Stimulated activated CD8-positive, alpha-beta memory T cell treated with anti-CD3 and anti-CD28 coated beads, Interleukin-7, amount 100 ng/mL, for 48 hours (primary cell): ENCODE results near the gene CD109.
"Not testable (repeated sequence)": the region's sequence is repeated elsewhere in the genome, so short reads cannot be mapped to it uniquely, and the experiment has no call there.

ENCODE experiments used
- DNase-seq, 2 donors: peaks; one replicate each; pipeline ENCODE4 v3.0.0-alpha.2; 2020; ENCODE audit warnings: low read depth in 1 of 2; ENCODE audit errors: extremely low read depth in 1 of 2

Gene CD109

GRCh38 chr6:73782911-73783310 is 86.9 kb downstream of the CD109 start:
- no peak for DNase-seq

GRCh38 chr6:73784726-73785505 is 88.9 kb downstream of the CD109 start:
- no peak for DNase-seq

GRCh38 chr6:73790574-73790973 is 94.6 kb downstream of the CD109 start:
- DNase-seq, result no peak

- DNase-seq, result no peak
Measured at GRCh38 chr6:73791336-73791735, 95.3 kb downstream of the CD109 start.

GRCh38 chr6:73792738-73793137 is 96.7 kb downstream of the CD109 start:
- no peak for DNase-seq

GRCh38 chr6:73796881-73797280 is 100.9 kb downstream of the CD109 start:
- no peak for DNase-seq

GRCh38 chr6:73797861-73798260 is 101.9 kb downstream of the CD109 start:
- DNase-seq, result no peak

GRCh38 chr6:73798592-73798991 is 102.6 kb downstream of the CD109 start:
- no peak for DNase-seq

- DNase-seq, result no peak
Measured at GRCh38 chr6:73800997-73801396, 105.0 kb downstream of the CD109 start.

GRCh38 chr6:73801652-73802268 is 105.8 kb downstream of the CD109 start:
- no peak for DNase-seq

GRCh38 chr6:73802366-73802765 is 106.4 kb downstream of the CD109 start:
- DNase-seq, result no peak

GRCh38 chr6:73803562-73804241 is 107.7 kb downstream of the CD109 start:
- no peak for DNase-seq

- DNase-seq, result not testable (repeated sequence)
Measured at GRCh38 chr6:73805221-73805620, 109.2 kb downstream of the CD109 start.

- not testable (repeated sequence) for DNase-seq
Measured at GRCh38 chr6:73805982-73806381, 110.0 kb downstream of the CD109 start.

GRCh38 chr6:73811706-73812105 is 115.7 kb downstream of the CD109 start:
- no peak for DNase-seq

GRCh38 chr6:73817253-73817652 is 121.2 kb downstream of the CD109 start:
- no peak for DNase-seq

GRCh38 chr6:73823046-73823735 is 127.2 kb downstream of the CD109 start:
- no peak for DNase-seq

GRCh38 chr6:73823832-73824231 is 127.8 kb downstream of the CD109 start:
- DNase-seq, result no peak

- DNase-seq, result no peak
Measured at GRCh38 chr6:73826571-73826970, 130.6 kb downstream of the CD109 start.

- no peak for DNase-seq
Measured at GRCh38 chr6:73830119-73830518, 134.1 kb downstream of the CD109 start.

GRCh38 chr6:73832313-73832712 is 136.3 kb downstream of the CD109 start:
- DNase-seq, result no peak
